ENCODE data around the gene SEL1L3.

- TF ChIP-seq CTCF (IDR thresholded peaks at IDR 0.05; ENCODE audit: borderline replicate concordance, extremely low read depth, low read length, poor library complexity, severe bottlenecking): peak; percentile 34
- TF ChIP-seq EZH2 (IDR thresholded peaks at IDR 0.05; ENCODE audit: borderline replicate concordance, low read depth, low read length, severe bottlenecking): no peak
Observed at GRCh38 chr4:25842229-25842845, 20.5 kb downstream of the SEL1L3 start.
